ENCODE data around the gene ANKS4B. TPM values are rescaled to one million over a fixed set of nuclear protein-coding genes. Genes with fewer than 3 reads are reported as not detected.
"Not testable (repeated sequence)": the region's sequence is repeated elsewhere in the genome, so short reads cannot be mapped to it uniquely, and the experiment has no call there.

ANKS4B gene
- total RNA-seq: not detected
- polyA plus RNA-seq: not detected
- 0 reads per million in 6 experiments for total RNA-seq

DNA sequence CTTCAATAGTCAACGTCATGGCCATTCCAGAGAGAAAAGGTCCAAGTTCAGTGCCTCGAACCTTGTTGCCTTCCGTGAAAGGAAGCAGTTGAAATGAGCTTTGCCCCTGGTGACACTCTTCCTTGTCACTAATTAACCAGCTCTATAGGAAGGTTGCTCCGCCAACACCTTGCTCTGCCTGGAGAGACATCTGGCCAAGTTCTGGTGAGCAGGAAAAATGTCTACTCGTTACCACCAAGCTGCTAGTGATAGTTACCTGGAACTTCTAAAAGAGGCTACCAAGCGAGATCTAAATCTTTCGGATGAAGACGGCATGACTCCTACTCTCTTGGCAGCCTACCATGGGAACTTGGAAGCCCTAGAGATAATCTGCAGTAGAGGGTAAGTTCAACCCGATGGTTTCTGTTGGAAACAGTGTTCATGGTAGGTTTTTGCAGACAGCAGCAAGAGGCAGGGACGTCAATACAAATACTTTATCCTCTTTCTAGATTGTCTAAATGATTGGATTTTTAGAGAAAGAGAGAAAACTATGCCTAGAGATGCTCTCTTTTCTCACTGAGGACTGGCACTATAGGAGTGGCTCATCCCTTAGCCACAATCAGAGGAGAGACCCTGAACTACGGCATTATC lies at the start of gene ANKS4B:
Gene ANKS4B (plus strand): TSS at position 179 of the 630 bp plus-strand sequence. CDS start 39 bp downstream, at position 218.
- ATAC-seq (no peak), DNase-seq (no peak)
- Mint-ChIP-seq H3K27ac (no peak within 1 kb of the TSS), H3K27me3 (peaks cover 9 to 65% (median 17%) of the 10 kb centered on the region in 5 donors), H3K4me1 (no peaks in the 10 kb centered on the region), H3K9me3 (no peaks in the 10 kb centered on the region), H3K36me3 (no peaks in the 10 kb centered on the region), H3K4me3 (no peak within 1 kb of the TSS)
- POLR2A ChIA-PET: no interaction called here

- H3K36me3 Mint-ChIP-seq: peaks cover 8 to 27% (median 23%) of the 10 kb centered on the region in 3 donors
- DNase-seq (no peak), ATAC-seq (no peak)
- POLR2A ChIA-PET: no interaction called here
- peaks cover 0 to 8% (median 3%) of the 10 kb centered on the region in 4 donors for H3K4me1 Mint-ChIP-seq
- no peak overlapping the region for H3K27ac Mint-ChIP-seq
- H3K4me3 Mint-ChIP-seq: no peak overlapping the region
- peaks cover 0 to 5% (median 1%) of the 10 kb centered on the region in 9 donors for H3K9me3 Mint-ChIP-seq
- peaks cover 0 to 3% (median 0%) of the 10 kb centered on the region in 5 donors for H3K27me3 Mint-ChIP-seq
These were observed 49.5 kb upstream of the ANKS4B start for GRCh38 chr16:21183995-21184394.

DNA sequence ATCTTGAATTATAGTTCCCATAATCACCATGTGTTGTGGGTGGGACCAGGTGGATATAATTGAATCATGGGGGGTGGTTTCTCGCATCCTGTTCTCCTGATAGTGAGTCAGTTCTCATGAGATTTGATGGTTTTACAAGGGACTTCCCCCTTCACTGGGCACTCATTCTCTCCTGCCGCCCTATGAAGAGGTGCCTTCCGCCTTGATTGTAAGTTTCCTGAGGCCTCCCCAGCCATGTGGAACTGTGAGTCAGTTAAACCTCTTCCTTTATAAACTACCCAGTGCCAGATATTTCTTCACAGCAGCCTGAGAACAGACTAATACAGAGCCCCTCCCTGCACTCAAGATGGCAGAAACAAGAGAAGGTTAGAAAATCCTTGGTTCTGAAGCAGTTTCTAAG lies 48.7 kb upstream of the ANKS4B start:
- Mint-ChIP-seq H3K4me1 (peaks cover 0 to 8% (median 3%) of the 10 kb centered on the region in 4 donors), H3K27me3 (peaks cover 0 to 8% (median 0%) of the 10 kb centered on the region in 5 donors), H3K9me3 (peaks cover 0 to 5% (median 0%) of the 10 kb centered on the region in 9 donors), H3K36me3 (peaks cover 7 to 18% (median 14%) of the 10 kb centered on the region in 3 donors), H3K27ac (no peak overlapping the region), H3K4me3 (no peak overlapping the region)
- DNase-seq (no peak), ATAC-seq (no peak)
- POLR2A ChIA-PET: no interaction called here

- POLR2A ChIA-PET: no interaction called here
- Mint-ChIP-seq H3K4me1 (peaks cover 0 to 8% (median 3%) of the 10 kb centered on the region in 4 donors), H3K27ac (peak overlapping the region in 1 of 10 donors; percentile 12)
These were observed 47.7 kb upstream of the ANKS4B start for GRCh38 chr16:21185659-21186325.

GRCh38 chr16:21186326-21186691 lies 47.2 kb upstream of the ANKS4B start:
- no peak for ATAC-seq
- POLR2A ChIA-PET: no interaction called here
- no peak overlapping the region for H3K4me3 Mint-ChIP-seq

More at GRCh38 chr16:21185659-21186325, 47.7 kb upstream of the ANKS4B start:
- H3K27me3 Mint-ChIP-seq: peaks cover 0 to 11% (median 0%) of the 10 kb centered on the region in 5 donors
- DNase-seq (no peak), ATAC-seq (no peak)
- peaks cover 0 to 6% (median 2%) of the 10 kb centered on the region in 9 donors for H3K9me3 Mint-ChIP-seq
- H3K4me3 Mint-ChIP-seq: no peak overlapping the region
- H3K36me3 Mint-ChIP-seq: peaks cover 7 to 14% (median 9%) of the 10 kb centered on the region in 3 donors

DNA sequence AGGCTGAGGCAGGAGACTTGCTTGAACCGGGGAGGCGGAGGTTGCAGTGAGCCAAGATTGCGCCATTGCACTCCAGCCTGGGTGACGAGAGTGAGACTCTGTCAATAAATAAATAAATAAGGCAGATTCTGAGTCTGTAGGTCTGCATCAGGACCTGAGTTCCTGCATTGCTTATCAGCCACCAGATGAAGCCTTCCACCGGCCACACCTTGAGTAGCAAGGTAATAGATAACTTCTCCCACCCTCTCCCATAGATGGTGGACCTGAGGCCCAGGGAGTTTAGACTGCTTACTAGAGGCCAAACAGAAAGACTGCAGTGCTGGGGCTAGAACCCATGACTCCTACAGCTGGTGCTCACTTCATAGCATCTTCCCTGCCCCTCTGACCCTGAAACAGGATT lies 44.2 kb upstream of the ANKS4B start:
- no peak overlapping the region for H3K4me3 Mint-ChIP-seq
- peaks cover 0 to 6% (median 0%) of the 10 kb centered on the region in 3 donors for H3K36me3 Mint-ChIP-seq
- POLR2A ChIA-PET: interaction anchor here (0.6 to 0.7 kb wide), 2 partner anchors 27 to 333 kb away, joined by 3 read pairs; no protein-coding TSS in a partner anchor
- no peak for DNase-seq
- H3K4me1 Mint-ChIP-seq: peaks cover 0 to 8% (median 3%) of the 10 kb centered on the region in 4 donors
- H3K27ac Mint-ChIP-seq: peak overlapping the region in 1 of 10 donors; percentile 69
- H3K27me3 Mint-ChIP-seq: peaks cover 0 to 17% (median 7%) of the 10 kb centered on the region in 5 donors
- peaks cover 0 to 6% (median 1%) of the 10 kb centered on the region in 9 donors for H3K9me3 Mint-ChIP-seq
- no peak for ATAC-seq

More at GRCh38 chr16:21186326-21186691, 47.2 kb upstream of the ANKS4B start:
- H3K36me3 Mint-ChIP-seq: peaks cover 5 to 9% (median 6%) of the 10 kb centered on the region in 3 donors
- H3K27me3 Mint-ChIP-seq: peaks cover 0 to 11% (median 0%) of the 10 kb centered on the region in 5 donors
- peaks cover 0 to 8% (median 3%) of the 10 kb centered on the region in 4 donors for H3K4me1 Mint-ChIP-seq
- H3K27ac Mint-ChIP-seq: peak overlapping the region in 2 of 10 donors; percentile 12 to 57
- DNase-seq: no peak
- peaks cover 0 to 6% (median 2%) of the 10 kb centered on the region in 9 donors for H3K9me3 Mint-ChIP-seq

- POLR2A ChIA-PET: interaction anchor here (0.7 kb wide), 1 partner anchor 27 kb away, joined by 3 read pairs; no protein-coding TSS in a partner anchor
- peaks cover 0 to 6% (median 3%) of the 10 kb centered on the region in 4 donors for H3K4me1 Mint-ChIP-seq
- H3K36me3 Mint-ChIP-seq: peaks cover 0 to 6% (median 0%) of the 10 kb centered on the region in 3 donors
- peaks cover 0 to 6% (median 0%) of the 10 kb centered on the region in 9 donors for H3K9me3 Mint-ChIP-seq
- peaks cover 0 to 24% (median 14%) of the 10 kb centered on the region in 5 donors for H3K27me3 Mint-ChIP-seq
- H3K27ac Mint-ChIP-seq: no peak overlapping the region
- no peak overlapping the region for H3K4me3 Mint-ChIP-seq
- DNase-seq (no peak), ATAC-seq (no peak)
These were observed 43.5 kb upstream of the ANKS4B start for GRCh38 chr16:21190013-21190412.

- ATAC-seq (no peak), DNase-seq (no peak)
- peaks cover 0 to 6% (median 0%) of the 10 kb centered on the region in 3 donors for H3K36me3 Mint-ChIP-seq
- peaks cover 0 to 6% (median 0%) of the 10 kb centered on the region in 9 donors for H3K9me3 Mint-ChIP-seq
- no peak overlapping the region for H3K27ac Mint-ChIP-seq
- peaks cover 0 to 6% (median 3%) of the 10 kb centered on the region in 4 donors for H3K4me1 Mint-ChIP-seq
- H3K4me3 Mint-ChIP-seq: no peak overlapping the region
- H3K27me3 Mint-ChIP-seq: peaks cover 0 to 29% (median 17%) of the 10 kb centered on the region in 5 donors
- POLR2A ChIA-PET: interaction anchor here (0.7 kb wide), 1 partner anchor 26 kb away, joined by 3 read pairs; no protein-coding TSS in a partner anchor
These were observed 42.9 kb upstream of the ANKS4B start for GRCh38 chr16:21190599-21190998.

DNA sequence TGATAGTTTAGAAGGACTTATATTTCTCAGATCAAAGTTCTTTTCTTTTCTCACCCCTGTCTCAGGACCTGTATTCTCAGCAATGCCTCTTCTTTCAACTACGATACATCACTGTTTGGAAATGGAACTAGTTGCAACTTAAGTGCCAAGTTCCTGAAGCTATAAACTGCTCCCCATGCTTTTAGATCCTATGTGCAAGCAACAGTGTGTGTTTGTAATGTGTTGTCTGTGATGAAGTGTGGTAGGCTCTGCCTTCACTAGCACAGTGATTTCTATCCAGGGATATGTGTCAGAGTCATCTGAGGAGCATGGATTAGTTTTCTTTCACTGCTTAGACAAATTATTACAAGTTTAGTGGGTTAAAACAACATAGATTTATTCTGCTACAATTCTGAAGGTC lies 40.5 kb upstream of the ANKS4B start:
- POLR2A ChIA-PET: no interaction called here
- Mint-ChIP-seq H3K4me3 (no peak overlapping the region), H3K4me1 (peaks cover 0 to 6% (median 3%) of the 10 kb centered on the region in 4 donors), H3K36me3 (peaks cover 0 to 6% (median 0%) of the 10 kb centered on the region in 3 donors), H3K27me3 (peaks cover 0 to 36% (median 20%) of the 10 kb centered on the region in 5 donors), H3K9me3 (peaks cover 0 to 6% (median 0%) of the 10 kb centered on the region in 9 donors), H3K27ac (no peak overlapping the region)
- ATAC-seq (no peak), DNase-seq (no peak)

DNA sequence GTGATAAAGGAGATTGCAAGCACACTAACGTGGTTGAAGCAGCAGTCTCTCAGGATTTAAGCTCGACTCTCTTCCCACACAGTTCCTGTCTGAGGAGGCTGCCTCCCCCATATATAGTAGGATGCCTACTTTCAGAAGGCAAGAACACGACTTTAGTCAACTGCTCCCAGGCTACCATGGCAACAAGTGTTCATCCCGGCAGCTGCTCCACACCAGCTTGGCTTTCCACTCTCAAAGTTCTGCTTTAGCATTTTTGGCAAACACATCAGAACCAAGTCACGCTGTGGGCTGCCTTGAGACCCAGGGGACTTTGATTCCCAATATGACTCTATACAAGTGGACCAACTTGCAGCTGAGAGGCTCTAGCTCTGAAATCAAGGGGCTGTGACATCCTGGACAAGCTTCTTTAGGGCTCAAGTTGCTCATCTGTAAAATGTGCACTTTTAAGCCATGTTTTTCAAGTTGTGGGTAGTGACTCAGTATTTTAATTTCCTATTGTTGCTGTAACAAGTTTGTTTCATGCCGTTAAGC lies 38.7 kb upstream of the ANKS4B start:
- H3K27ac Mint-ChIP-seq: no peak overlapping the region
- H3K36me3 Mint-ChIP-seq: peaks cover 0 to 6% (median 0%) of the 10 kb centered on the region in 3 donors
- peaks cover 4 to 34% (median 23%) of the 10 kb centered on the region in 5 donors for H3K27me3 Mint-ChIP-seq
- no peak for ATAC-seq
- H3K9me3 Mint-ChIP-seq: peaks cover 0 to 6% (median 0%) of the 10 kb centered on the region in 9 donors
- peaks cover 0 to 2% (median 0%) of the 10 kb centered on the region in 4 donors for H3K4me1 Mint-ChIP-seq
- POLR2A ChIA-PET: no interaction called here
- no peak for DNase-seq
- H3K4me3 Mint-ChIP-seq: no peak overlapping the region

DNA sequence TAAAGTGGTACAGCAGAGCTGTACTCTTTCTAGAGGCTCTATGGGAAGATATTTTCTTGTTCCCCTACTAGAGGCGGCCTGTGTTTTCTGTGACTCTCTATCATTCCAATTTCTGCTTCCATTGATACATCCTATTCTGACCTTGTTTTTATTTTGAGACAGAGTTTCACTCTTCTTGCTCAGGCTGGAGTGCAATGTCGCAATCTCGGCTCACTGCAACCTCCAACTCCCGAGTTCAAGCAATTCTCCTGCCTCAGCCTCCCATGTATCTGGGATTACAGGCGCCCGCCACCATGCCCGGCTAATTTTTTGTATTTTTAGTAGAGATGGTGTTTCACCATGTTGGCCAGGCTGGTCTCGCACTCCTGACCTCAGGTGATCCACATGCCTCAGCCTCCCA lies 38.2 kb upstream of the ANKS4B start:
- POLR2A ChIA-PET, H3K36me3 Mint-ChIP-seq, H3K27ac Mint-ChIP-seq, H3K4me3 Mint-ChIP-seq, ATAC-seq, H3K9me3 Mint-ChIP-seq, H3K4me1 Mint-ChIP-seq, DNase-seq: not testable (repeated sequence)
- peaks cover 4 to 33% (median 24%) of the 10 kb centered on the region in 5 donors for H3K27me3 Mint-ChIP-seq

- Mint-ChIP-seq H3K4me1 (peaks cover 0 to 2% (median 0%) of the 10 kb centered on the region in 4 donors), H3K27ac (no peak overlapping the region), H3K27me3 (peaks cover 3 to 42% (median 33%) of the 10 kb centered on the region in 5 donors), H3K4me3 (no peak overlapping the region), H3K36me3 (peaks cover 0 to 3% (median 0%) of the 10 kb centered on the region in 3 donors), H3K9me3 (no peaks in the 10 kb centered on the region)
- no peak for ATAC-seq
- POLR2A ChIA-PET: no interaction called here
- no peak for DNase-seq
These were observed 36.4 kb upstream of the ANKS4B start for GRCh38 chr16:21197112-21197511.

Data from naive thymus-derived CD8-positive, alpha-beta T cell (primary cell).